IgD-negative memory B cell (primary cell): ENCODE data around the gene FMN1. TPM values are rescaled to one million over a fixed set of nuclear protein-coding genes. Genes with fewer than 3 reads are reported as not detected.

Experiments used
- H3K27ac Mint-ChIP-seq, 3 donors: one replicate each; pipeline ENCODE4 v1.8.0; 2020 to 2022; ENCODE audit warnings: mild to moderate bottlenecking in 3 of 3, mixed read lengths in 3 of 3, moderate library complexity in 1 of 3
- H3K27me3 Mint-ChIP-seq: one replicate; pipeline ENCODE4 v1.8.0; 2021; ENCODE audit warnings: mixed read lengths
- H3K36me3 Mint-ChIP-seq: one replicate; pipeline ENCODE4 v1.8.0; 2020; ENCODE audit warnings: mild to moderate bottlenecking, mixed read lengths
- H3K4me1 Mint-ChIP-seq, 3 donors: one replicate each; pipeline ENCODE4 v1.8.0; 2020 to 2022; ENCODE audit warnings: mixed read lengths in 3 of 3, mild to moderate bottlenecking in 1 of 3
- H3K4me3 Mint-ChIP-seq, 4 donors: one replicate each; pipeline ENCODE4 v1.8.0; 2020 to 2022; ENCODE audit warnings: mild to moderate bottlenecking in 4 of 4, mixed read lengths in 4 of 4, moderate library complexity in 3 of 4
- H3K9me3 Mint-ChIP-seq, 3 donors: one replicate each; pipeline ENCODE4 v1.8.0; 2020 to 2021; ENCODE audit warnings: mixed read lengths in 3 of 3, mild to moderate bottlenecking in 1 of 3
- polyA plus RNA-seq: library from polyadenylated mRNA; unstranded; fragments of 300-500 nt; fragmentation: Illumina TruSeq; gene quantifications from one replicate; pipeline ENCODE4 v1.2.3, GENCODE V29; 2021

Gene FMN1
- polyA plus RNA-seq, 1 donor from 2014 or later: not detected

GRCh38 chr15:32743411-32744140 lies 450.9 kb downstream of the FMN1 start:
- Mint-ChIP-seq H3K36me3 (peaks cover 5% of the 10 kb centered on the region), H3K4me3 (no peak overlapping the region)

GRCh38 chr15:32739522-32740063 lies 454.9 kb downstream of the FMN1 start:
- H3K36me3 Mint-ChIP-seq: peaks cover 5% of the 10 kb centered on the region
- peaks cover 3 to 17% (median 3%) of the 10 kb centered on the region in 3 donors for H3K9me3 Mint-ChIP-seq
- peaks cover 11% of the 10 kb centered on the region for H3K27me3 Mint-ChIP-seq
- no peak overlapping the region for H3K4me3 Mint-ChIP-seq
- H3K27ac Mint-ChIP-seq: no peak overlapping the region
- H3K4me1 Mint-ChIP-seq: no peaks in the 10 kb centered on the region

More at GRCh38 chr15:32743411-32744140, 450.9 kb downstream of the FMN1 start:
- H3K27ac Mint-ChIP-seq: no peak overlapping the region
- H3K4me1 Mint-ChIP-seq: no peaks in the 10 kb centered on the region
- peaks cover 3% of the 10 kb centered on the region for H3K27me3 Mint-ChIP-seq
- peaks cover 0 to 17% (median 3%) of the 10 kb centered on the region in 3 donors for H3K9me3 Mint-ChIP-seq

DNA sequence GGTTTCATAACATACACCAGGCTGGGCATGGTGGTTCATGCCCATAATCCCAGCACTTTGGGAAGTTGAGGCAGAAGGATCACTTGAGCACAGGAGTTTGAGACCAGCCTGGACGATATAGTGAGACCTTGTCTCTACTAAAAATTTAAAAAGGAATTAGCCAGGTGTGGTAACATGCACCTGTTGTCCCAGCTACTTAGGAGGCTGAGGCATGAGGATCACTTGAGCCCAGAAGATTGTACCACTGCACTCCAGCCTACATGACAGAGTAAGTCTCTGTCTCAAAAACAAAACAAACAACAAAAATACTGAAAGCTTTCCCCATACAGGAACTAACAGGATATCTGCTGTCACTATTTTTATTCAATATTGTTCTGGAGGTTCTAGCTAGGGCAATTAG lies 455.8 kb downstream of the FMN1 start:
- Mint-ChIP-seq H3K4me1 (no peaks in the 10 kb centered on the region), H3K27me3 (peaks cover 16% of the 10 kb centered on the region), H3K36me3 (peaks cover 5% of the 10 kb centered on the region), H3K4me3 (no peak overlapping the region), H3K9me3 (peaks cover 3 to 17% (median 3%) of the 10 kb centered on the region in 3 donors), H3K27ac (no peak overlapping the region)

DNA sequence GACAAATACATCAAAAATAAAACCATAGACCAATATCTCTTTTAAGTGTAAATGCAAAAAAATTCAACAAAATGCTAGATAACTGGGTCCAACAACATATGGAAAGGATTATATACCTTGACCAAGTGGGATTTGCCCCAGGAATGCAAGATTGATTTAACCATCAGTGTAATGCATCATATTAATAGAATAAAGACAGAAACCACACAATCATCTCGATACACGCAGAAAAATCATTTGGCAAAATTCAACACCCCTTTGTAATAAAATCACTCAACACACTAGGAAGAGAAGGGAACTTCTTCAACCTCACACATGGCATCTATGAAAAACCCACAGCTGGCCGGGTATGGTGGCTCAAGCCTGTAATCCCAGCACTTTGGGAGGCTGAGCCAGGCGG lies 457.2 kb downstream of the FMN1 start:
- H3K4me1 Mint-ChIP-seq: no peaks in the 10 kb centered on the region
- H3K36me3 Mint-ChIP-seq: no peaks in the 10 kb centered on the region
- H3K27ac Mint-ChIP-seq: no peak overlapping the region
- H3K27me3 Mint-ChIP-seq: peaks cover 17% of the 10 kb centered on the region
- peaks cover 3 to 13% (median 3%) of the 10 kb centered on the region in 3 donors for H3K9me3 Mint-ChIP-seq
- no peak overlapping the region for H3K4me3 Mint-ChIP-seq

DNA sequence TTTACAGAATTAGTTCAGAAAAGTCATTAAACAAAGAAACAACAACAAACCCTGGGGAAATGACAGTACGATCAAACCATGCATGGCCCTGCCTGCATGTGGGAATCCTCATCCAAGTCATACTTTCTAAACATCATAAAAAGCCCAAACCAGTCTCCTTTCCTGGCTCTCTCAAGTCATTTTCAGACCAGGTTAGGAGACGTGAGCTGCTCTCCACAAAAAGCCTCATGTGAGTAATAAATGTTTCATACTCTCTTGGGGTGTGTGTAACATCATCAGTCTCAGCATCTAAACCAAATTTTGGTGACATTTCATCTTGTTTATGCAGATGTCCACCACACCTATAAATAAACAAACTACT lies 457.8 kb downstream of the FMN1 start:
- peaks cover 18% of the 10 kb centered on the region for H3K27me3 Mint-ChIP-seq
- H3K27ac Mint-ChIP-seq: no peak overlapping the region

DNA sequence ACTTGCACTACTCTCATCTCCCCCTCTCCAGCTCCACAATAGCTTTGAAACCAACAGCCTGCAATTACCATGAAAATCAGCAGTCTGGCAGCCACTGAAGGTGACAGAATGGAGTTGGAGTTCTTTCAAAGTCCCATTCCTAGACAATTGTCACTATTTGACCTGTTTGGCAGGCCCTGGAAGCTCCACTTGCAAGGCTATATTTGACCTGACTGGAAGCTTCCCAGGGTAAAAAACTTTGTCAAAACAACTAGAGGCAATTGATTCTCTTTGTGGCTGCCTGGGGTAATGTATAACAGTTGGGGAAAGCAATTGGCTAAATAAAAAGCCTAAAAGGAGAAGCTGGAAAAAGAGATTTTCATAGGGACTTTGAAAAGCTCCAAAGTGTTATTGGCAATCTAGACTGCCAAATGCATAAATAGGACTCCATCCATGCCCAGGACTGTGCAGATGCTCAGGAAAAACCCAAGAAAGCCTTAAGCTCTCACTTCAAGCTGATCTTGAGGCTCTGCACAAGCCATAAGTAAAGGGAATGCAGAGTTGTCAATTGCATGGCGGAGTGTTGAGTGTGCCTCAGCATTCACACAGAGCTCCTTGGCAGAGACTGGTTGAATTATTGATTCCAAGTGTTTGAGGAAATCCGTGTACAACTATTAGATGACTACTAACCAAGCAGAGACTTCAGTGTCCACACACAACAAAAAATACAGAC lies 458.4 kb downstream of the FMN1 start:
- no peak overlapping the region for H3K27ac Mint-ChIP-seq
- H3K4me1 Mint-ChIP-seq: no peaks in the 10 kb centered on the region

More for the DNA sequence above, 457.8 kb downstream of the FMN1 start:
- Mint-ChIP-seq H3K9me3 (peaks cover 3 to 11% (median 3%) of the 10 kb centered on the region in 3 donors), H3K4me3 (no peak overlapping the region), H3K36me3 (no peaks in the 10 kb centered on the region), H3K4me1 (no peaks in the 10 kb centered on the region)

GRCh38 chr15:32733281-32733680 lies 461.2 kb downstream of the FMN1 start:
- Mint-ChIP-seq H3K4me1 (peaks cover 0 to 3% (median 1%) of the 10 kb centered on the region in 3 donors), H3K27ac (no peak overlapping the region), H3K27me3 (peaks cover 23% of the 10 kb centered on the region), H3K4me3 (no peak overlapping the region), H3K36me3 (no peaks in the 10 kb centered on the region), H3K9me3 (peaks cover 0 to 5% (median 1%) of the 10 kb centered on the region in 3 donors)

More for the DNA sequence above, 458.4 kb downstream of the FMN1 start:
- Mint-ChIP-seq H3K27me3 (peaks cover 21% of the 10 kb centered on the region), H3K4me3 (no peak overlapping the region), H3K9me3 (peaks cover 3 to 11% (median 3%) of the 10 kb centered on the region in 3 donors), H3K36me3 (no peaks in the 10 kb centered on the region)

GRCh38 chr15:32732574-32733157 lies 461.8 kb downstream of the FMN1 start:
- Mint-ChIP-seq H3K27ac (no peak overlapping the region), H3K36me3 (no peaks in the 10 kb centered on the region), H3K4me3 (no peak overlapping the region), H3K4me1 (peaks cover 0 to 3% (median 1%) of the 10 kb centered on the region in 3 donors), H3K9me3 (peaks cover 0 to 9% (median 1%) of the 10 kb centered on the region in 3 donors), H3K27me3 (peaks cover 24% of the 10 kb centered on the region)

DNA sequence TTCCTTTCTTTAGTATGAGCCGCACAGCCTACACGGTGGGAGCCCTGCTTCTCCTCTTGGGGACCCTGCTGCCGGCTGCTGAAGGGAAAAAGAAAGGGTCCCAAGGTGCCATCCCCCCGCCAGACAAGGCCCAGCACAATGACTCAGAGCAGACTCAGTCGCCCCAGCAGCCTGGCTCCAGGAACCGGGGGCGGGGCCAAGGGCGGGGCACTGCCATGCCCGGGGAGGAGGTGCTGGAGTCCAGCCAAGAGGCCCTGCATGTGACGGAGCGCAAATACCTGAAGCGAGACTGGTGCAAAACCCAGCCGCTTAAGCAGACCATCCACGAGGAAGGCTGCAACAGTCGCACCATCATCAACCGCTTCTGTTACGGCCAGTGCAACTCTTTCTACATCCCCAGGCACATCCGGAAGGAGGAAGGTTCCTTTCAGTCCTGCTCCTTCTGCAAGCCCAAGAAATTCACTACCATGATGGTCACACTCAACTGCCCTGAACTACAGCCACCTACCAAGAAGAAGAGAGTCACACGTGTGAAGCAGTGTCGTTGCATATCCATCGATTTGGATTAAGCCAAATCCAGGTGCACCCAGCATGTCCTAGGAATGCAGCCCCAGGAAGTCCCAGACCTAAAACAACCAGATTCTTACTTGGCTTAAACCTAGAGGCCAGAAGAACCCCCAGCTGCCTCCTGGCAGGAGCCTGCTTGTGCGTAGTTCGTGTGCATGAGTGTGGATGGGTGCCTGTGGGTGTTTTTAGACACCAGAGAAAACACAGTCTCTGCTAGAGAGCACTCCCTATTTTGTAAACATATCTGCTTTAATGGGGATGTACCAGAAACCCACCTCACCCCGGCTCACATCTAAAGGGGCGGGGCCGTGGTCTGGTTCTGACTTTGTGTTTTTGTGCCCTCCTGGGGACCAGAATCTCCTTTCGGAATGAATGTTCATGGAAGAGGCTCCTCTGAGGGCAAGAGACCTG lies 463.5 kb downstream of the FMN1 start:
- H3K27me3 Mint-ChIP-seq: peaks cover 26% of the 10 kb centered on the region
- H3K27ac Mint-ChIP-seq: no peak overlapping the region
- peaks cover 0 to 3% (median 1%) of the 10 kb centered on the region in 3 donors for H3K4me1 Mint-ChIP-seq
- no peaks in the 10 kb centered on the region for H3K36me3 Mint-ChIP-seq
- H3K4me3 Mint-ChIP-seq: peak overlapping the region in 1 of 4 donors; percentile 51
- peaks cover 0 to 9% (median 3%) of the 10 kb centered on the region in 3 donors for H3K9me3 Mint-ChIP-seq

- H3K36me3 Mint-ChIP-seq: no peaks in the 10 kb centered on the region
- no peak overlapping the region for H3K27ac Mint-ChIP-seq
- no peak overlapping the region for H3K4me3 Mint-ChIP-seq
- peaks cover 29% of the 10 kb centered on the region for H3K27me3 Mint-ChIP-seq
- H3K4me1 Mint-ChIP-seq: peaks cover 0 to 3% (median 1%) of the 10 kb centered on the region in 3 donors
- H3K9me3 Mint-ChIP-seq: peaks cover 0 to 10% (median 3%) of the 10 kb centered on the region in 3 donors
These were observed 464.7 kb downstream of the FMN1 start for GRCh38 chr15:32729700-32730395.

DNA sequence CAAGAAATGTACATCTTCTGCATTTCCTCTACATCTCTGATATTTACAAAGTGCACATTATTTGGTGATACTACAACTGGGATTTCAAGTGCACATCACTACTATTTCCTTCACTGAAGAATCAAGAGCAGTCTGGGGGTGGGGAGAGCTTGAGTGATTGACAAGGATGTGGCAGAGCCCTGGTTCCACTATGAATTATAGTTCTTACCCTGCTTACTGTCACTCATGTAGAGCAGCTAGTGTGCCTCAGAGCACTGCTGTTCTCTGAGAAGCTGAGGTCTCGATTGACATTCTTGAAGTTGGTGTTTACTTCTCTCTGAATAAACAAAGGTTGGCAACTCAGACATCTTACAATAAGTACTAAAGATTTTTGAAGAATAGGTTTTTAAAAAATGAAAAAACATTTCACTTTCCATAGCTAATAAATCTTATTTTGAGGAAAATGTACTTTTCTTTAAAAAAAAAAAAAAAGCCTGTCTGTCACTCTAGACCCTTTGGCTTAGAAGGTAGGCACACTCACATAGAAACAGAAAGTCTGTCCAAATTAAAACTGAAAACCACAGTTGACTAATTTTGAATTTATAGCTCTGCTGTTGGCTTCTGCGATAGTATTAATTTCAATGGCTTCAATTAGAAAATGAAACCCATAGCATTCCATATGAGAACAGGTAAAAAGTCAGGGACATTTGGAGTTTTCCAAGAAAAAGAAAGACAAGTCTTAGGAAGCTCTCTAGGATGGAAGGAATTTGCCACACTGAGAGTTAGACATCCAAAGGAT lies 471.2 kb downstream of the FMN1 start:
- Mint-ChIP-seq H3K36me3 (no peaks in the 10 kb centered on the region), H3K4me3 (no peak overlapping the region), H3K27me3 (peaks cover 38% of the 10 kb centered on the region), H3K27ac (no peak overlapping the region), H3K4me1 (peaks cover 5 to 7% (median 6%) of the 10 kb centered on the region in 3 donors), H3K9me3 (peaks cover 0 to 10% (median 2%) of the 10 kb centered on the region in 3 donors)

DNA sequence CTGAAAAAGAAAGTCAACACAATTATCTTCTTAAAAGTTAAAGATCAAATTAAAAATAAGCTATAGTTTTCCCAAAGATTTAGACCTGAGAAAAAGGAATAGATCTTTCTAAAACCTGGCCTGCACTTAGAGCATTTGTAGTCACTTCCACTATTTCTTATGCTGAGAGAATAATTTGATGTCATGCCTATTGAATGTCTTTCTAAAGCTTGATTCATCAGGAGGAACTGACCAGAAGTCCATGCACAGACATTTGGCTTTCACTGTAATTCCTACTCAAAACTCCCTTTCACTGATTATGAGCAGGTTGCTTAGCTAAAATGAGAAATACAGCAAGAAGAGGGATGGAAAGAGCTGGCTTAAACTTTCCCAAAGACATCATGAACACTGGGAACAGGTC lies 472.4 kb downstream of the FMN1 start:
- H3K36me3 Mint-ChIP-seq: no peaks in the 10 kb centered on the region
- H3K4me3 Mint-ChIP-seq: no peak overlapping the region
- peaks cover 39% of the 10 kb centered on the region for H3K27me3 Mint-ChIP-seq
- H3K4me1 Mint-ChIP-seq: peaks cover 5 to 7% (median 6%) of the 10 kb centered on the region in 3 donors
- H3K27ac Mint-ChIP-seq: no peak overlapping the region
- peaks cover 0 to 5% (median 2%) of the 10 kb centered on the region in 3 donors for H3K9me3 Mint-ChIP-seq

DNA sequence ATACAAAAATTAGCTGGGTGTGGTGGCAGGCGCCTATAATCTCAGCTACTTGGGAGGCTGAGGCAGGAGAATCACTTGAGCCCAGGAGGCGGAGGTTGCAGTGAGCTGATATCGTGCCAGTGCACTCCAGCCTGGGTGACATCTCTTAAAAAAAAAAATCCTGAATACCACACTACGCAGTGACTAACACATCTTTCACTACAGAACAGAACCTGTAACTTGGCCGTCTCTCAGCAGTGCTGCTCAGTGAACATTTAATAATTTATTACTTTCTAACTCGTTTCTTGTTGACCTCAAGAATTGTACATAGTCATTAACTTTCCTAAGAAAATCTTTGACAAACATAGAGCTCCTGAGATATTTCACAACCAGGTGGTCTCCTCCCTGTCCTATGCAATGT lies 472.9 kb downstream of the FMN1 start:
- Mint-ChIP-seq H3K4me3 (peak overlapping the region in 1 of 4 donors; percentile 35), H3K27me3 (peaks cover 44% of the 10 kb centered on the region), H3K4me1 (peaks cover 10 to 12% (median 12%) of the 10 kb centered on the region in 3 donors), H3K36me3 (no peaks in the 10 kb centered on the region), H3K9me3 (peaks cover 0 to 3% (median 0%) of the 10 kb centered on the region in 3 donors), H3K27ac (no peak overlapping the region)
